ENCODE measurements around the gene PPP1R1C.

- TF ChIP-seq CTCF (IDR thresholded peaks at IDR 0.05) = no peak
- TF ChIP-seq POLR2A (IDR thresholded peaks at IDR 0.05) = no peak
These were observed 83.2 kb downstream of the PPP1R1C start for GRCh38 chr2:182068811-182069210.
